Endothelial cell of umbilical vein (primary cell): ENCODE measurements around the gene PCYT1B. TPM values are rescaled to one million over a fixed set of nuclear protein-coding genes. Genes with fewer than 3 reads are reported as not detected.

Experiments used
- BruUV-seq: library from RNA; stranded (reverse); fragments of 400-500 nt; replicated peaks from 2 replicates; lab custom pipeline; 2021; lab: Mats Ljungman, UMichigan
- CTCF ChIA-PET: fragments of 300-600, 350-600 bp; sonication (Branson Sonifier 250); formaldehyde crosslinking; loops from one replicate; lab custom pipeline; 2021; ENCODE audit warnings: antibody characterized with exemption, inconsistent platforms; lab: Charles Lee
- POLR2A ChIA-PET: fragments of 300-600, 350-600 bp; sonication (Branson Sonifier 250); formaldehyde crosslinking; loops from one replicate; lab custom pipeline; 2021; ENCODE audit warnings: antibody characterized with exemption, inconsistent platforms; lab: Charles Lee
- DNase-seq: peaks from one replicate; pipeline ENCODE4 v3.0.0-alpha.2; 2011; ENCODE audit warnings: low read depth, low spot score
- FAIRE-seq: peaks from 2 replicates; lab custom pipeline; 2011; peaks lifted over from hg19 to GRCh38; lab: Jason Lieb, UNC
- H2AFZ ChIP-seq: 2 replicates; pipeline ENCODE4 v1.6.0; 2012; ENCODE audit warnings: low read depth, low read length, control low read depth, inconsistent platforms
- H3K27ac ChIP-seq: 2 replicates; pipeline ENCODE4 v1.5.1; 2011; ENCODE audit warnings: low read depth, mild to moderate bottlenecking, control low read depth, low read length, moderate library complexity; ENCODE audit not compliant: insufficient read depth
- H3K27me3 ChIP-seq, 2 experiments: 2 replicates each; pipeline versions ENCODE4 v1.6.0 to v1.6.1; 2011; ENCODE audit warnings: low read length in 2 of 2, mixed read lengths in 1 of 2; ENCODE audit not compliant: control insufficient read depth in 2 of 2, insufficient read depth in 2 of 2
- H3K36me3 ChIP-seq, 2 experiments: 2 replicates in 1 of 2; 3 replicates in 1 of 2; pipeline ENCODE4 v1.5.1; 2011; ENCODE audit warnings: low read length in 2 of 2, mild to moderate bottlenecking in 1 of 2, moderate library complexity in 1 of 2; ENCODE audit not compliant: control insufficient read depth in 2 of 2, insufficient read depth in 2 of 2; ENCODE audit errors: extremely low read depth in 1 of 2
- H3K4me1 ChIP-seq: 3 replicates; pipeline ENCODE4 v1.5.1; 2011; ENCODE audit warnings: mild to moderate bottlenecking, low read length; ENCODE audit not compliant: control insufficient read depth, insufficient read depth; ENCODE audit errors: extremely low read depth
- H3K4me2 ChIP-seq: 2 replicates; pipeline ENCODE4 v1.6.1; 2011; ENCODE audit warnings: low read length, control low read depth, mixed read lengths; ENCODE audit not compliant: insufficient read depth
- H3K4me3 ChIP-seq, 3 experiments: fragments of 200-600 bp in 1 of 3; sonication (generic), shearing (Covaris generic) in 1 of 3; replicated peaks in 1 of 3; 2 replicates each; pipeline ENCODE4 v1.5.1; 2011 to 2016; ENCODE audit warnings: control low read depth in 3 of 3, low read length in 3 of 3, mild to moderate bottlenecking in 2 of 3, inconsistent platforms in 1 of 3, low read depth in 1 of 3, moderate library complexity in 1 of 3; ENCODE audit not compliant: insufficient read depth in 1 of 3
- H3K79me2 ChIP-seq: 2 replicates; pipeline ENCODE4 v1.6.0; 2012; ENCODE audit warnings: low read length, inconsistent platforms; ENCODE audit not compliant: control insufficient read depth, insufficient read depth
- H3K9ac ChIP-seq: replicated peaks from 2 replicates; pipeline ENCODE3; 2011; ENCODE audit warnings: low read length, control low read depth; ENCODE audit not compliant: insufficient read depth; ENCODE audit errors: extremely low read depth
- H3K9me1 ChIP-seq: replicated peaks from 3 replicates; pipeline ENCODE4 v1.6.0; 2011; ENCODE audit warnings: mild to moderate bottlenecking, low read length; ENCODE audit not compliant: control insufficient read depth, insufficient read depth; ENCODE audit errors: extremely low read depth
- H3K9me3 ChIP-seq: replicated peaks from 2 replicates; pipeline ENCODE4 v1.5.1; 2012; ENCODE audit warnings: low read length, inconsistent platforms; ENCODE audit not compliant: control insufficient read depth, insufficient read depth
- H4K20me1 ChIP-seq: replicated peaks from 2 replicates; pipeline ENCODE3; 2011; ENCODE audit warnings: mild to moderate bottlenecking, low read length; ENCODE audit not compliant: control insufficient read depth, insufficient read depth; ENCODE audit errors: extremely low read depth
- EZH2 ChIP-seq: IDR thresholded peaks from 2 replicates; pipeline ENCODE4 v1.6.1; 2012; ENCODE audit warnings: borderline replicate concordance, low read depth, mild to moderate bottlenecking, moderate library complexity, low read length, inconsistent platforms; ENCODE audit not compliant: severe bottlenecking
- FOS ChIP-seq: IDR thresholded peaks from 2 replicates; pipeline ENCODE4 v1.6.1; 2011; ENCODE audit warnings: mild to moderate bottlenecking, low read length, moderate library complexity, borderline replicate concordance; ENCODE audit not compliant: insufficient read depth
- GATA2 ChIP-seq: IDR thresholded peaks from 2 replicates; pipeline ENCODE4 v1.7.0; 2011; ENCODE audit warnings: low read depth, mild to moderate bottlenecking, moderate library complexity, mixed read lengths, low read length; ENCODE audit not compliant: insufficient read length, insufficient read depth
- JUN ChIP-seq: IDR thresholded peaks from 2 replicates; pipeline ENCODE4 v1.6.1; 2011; ENCODE audit warnings: borderline replicate concordance, low read depth; ENCODE audit not compliant: insufficient read length, insufficient read depth
- MAX ChIP-seq: IDR thresholded peaks from 2 replicates; pipeline ENCODE4 v1.6.1; 2011; ENCODE audit not compliant: insufficient read depth, insufficient read length
- MYC ChIP-seq: IDR thresholded peaks from one replicate; pipeline ENCODE4 v1.6.1; 2011; ENCODE audit warnings: mild to moderate bottlenecking, low read depth, low read length
- POLR2A ChIP-seq: IDR thresholded peaks from 2 replicates; pipeline ENCODE4 v1.6.1; 2012; ENCODE audit warnings: low read depth, mild to moderate bottlenecking, control low read depth, low read length
- POLR2AphosphoS5 ChIP-seq: IDR thresholded peaks from 2 replicates; pipeline ENCODE4 v1.6.1; 2012; ENCODE audit warnings: low read depth, mild to moderate bottlenecking, control low read depth, low read length, moderate library complexity; ENCODE audit not compliant: insufficient read depth
- dilution Hi-C: fragments of 300-500 bp; cut with MboI; formaldehyde crosslinking; loops from one replicate; pipeline ENCODE4 v1.15.0; 2019; ENCODE audit warnings: low sequenced_read_pairs; ENCODE audit not compliant: extremely low pct_ligation_motif_present
- intact Hi-C: fragments of 100-400 bp; cut with micrococcal nuclease; formaldehyde crosslinking; loops from one replicate; pipeline ENCODE4 v1.10.0; 2022
- polyA plus RNA-seq, 4 experiments: library from polyadenylated mRNA; depleted of rRNA in 3 of 4; stranded (reverse) in 3 of 4; unstranded in 1 of 4; fragments of >200 nt; gene quantifications; 2 replicates each; pipeline versions ENCODE4 v1.2.1 to v1.2.3, GENCODE V29; 2011 to 2012; ENCODE audit warnings: missing spikeins in 1 of 4
- total RNA-seq: library from RNA; stranded (reverse); gene quantifications from 2 replicates; pipeline ENCODE4 v1.2.3, GENCODE V29; 2021
- TF ChIP-seq, protein P1 (sequence below), 2 donors: IDR thresholded peaks; 1 replicate in 1 of 2; 2 replicates in 1 of 2; pipeline ENCODE4 v1.5.1; 2011; ENCODE audit warnings: low read length in 2 of 2, mild to moderate bottlenecking in 2 of 2, moderate library complexity in 2 of 2, control low read depth in 1 of 2, inconsistent platforms in 1 of 2, low read depth in 1 of 2; ENCODE audit not compliant: insufficient read depth in 1 of 2; ENCODE audit errors: extremely low read depth in 1 of 2

PCYT1B gene
- total and polyA plus RNA-seq, 2 donors (not counting 3 experiments of a cell fraction or from before 2014, with no cell fraction given), result 0.33 to 1.3 TPM

GRCh38 chrX:24520472-24520871, 126.7 kb downstream of the PCYT1B start:
- no peak for FAIRE-seq
- Histone ChIP-seq H3K79me2 (no peaks in the 10 kb centered on the region), H3K27me3 (no peaks in the 10 kb centered on the region), H3K9me3 (no peaks in the 10 kb centered on the region), H3K4me2 (no peak overlapping the region), H3K27ac (no peak overlapping the region), H3K36me3 (no peaks in the 10 kb centered on the region), H3K4me1 (no peaks in the 10 kb centered on the region), H3K9me1 (no peaks in the 10 kb centered on the region), H2AFZ (no peak overlapping the region), H3K4me3 (no peak overlapping the region), H4K20me1 (no peaks in the 10 kb centered on the region), H3K9ac (no peak overlapping the region)
- dilution Hi-C loops, result no loop called here
- ChIA-PET POLR2A (no interaction called here), CTCF (no interaction called here)
- no TSS peak for BruUV-seq
- no peak for DNase-seq
- TF ChIP-seq POLR2AphosphoS5 (no peak), FOS (no peak), GATA2 (no peak), POLR2A (no peak), JUN (no peak), MAX (no peak), EZH2 (no peak), MYC (no peak)
- TF ChIP-seq, protein P1, sequence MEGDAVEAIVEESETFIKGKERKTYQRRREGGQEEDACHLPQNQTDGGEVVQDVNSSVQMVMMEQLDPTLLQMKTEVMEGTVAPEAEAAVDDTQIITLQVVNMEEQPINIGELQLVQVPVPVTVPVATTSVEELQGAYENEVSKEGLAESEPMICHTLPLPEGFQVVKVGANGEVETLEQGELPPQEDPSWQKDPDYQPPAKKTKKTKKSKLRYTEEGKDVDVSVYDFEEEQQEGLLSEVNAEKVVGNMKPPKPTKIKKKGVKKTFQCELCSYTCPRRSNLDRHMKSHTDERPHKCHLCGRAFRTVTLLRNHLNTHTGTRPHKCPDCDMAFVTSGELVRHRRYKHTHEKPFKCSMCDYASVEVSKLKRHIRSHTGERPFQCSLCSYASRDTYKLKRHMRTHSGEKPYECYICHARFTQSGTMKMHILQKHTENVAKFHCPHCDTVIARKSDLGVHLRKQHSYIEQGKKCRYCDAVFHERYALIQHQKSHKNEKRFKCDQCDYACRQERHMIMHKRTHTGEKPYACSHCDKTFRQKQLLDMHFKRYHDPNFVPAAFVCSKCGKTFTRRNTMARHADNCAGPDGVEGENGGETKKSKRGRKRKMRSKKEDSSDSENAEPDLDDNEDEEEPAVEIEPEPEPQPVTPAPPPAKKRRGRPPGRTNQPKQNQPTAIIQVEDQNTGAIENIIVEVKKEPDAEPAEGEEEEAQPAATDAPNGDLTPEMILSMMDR (IDR thresholded peaks at IDR 0.05; ENCODE audit: extremely low read depth in 1 of 2, insufficient read depth in 1 of 2, low read depth in 1 of 2, low read length in 2 of 2), result no peak
- intact Hi-C loops, result no loop called here
